AG09309 (cell line): ENCODE results near the gene BRD1.

Experiments used
- DNase-seq: peaks from one replicate; pipeline ENCODE4 v3.0.0-alpha.2; 2010; ENCODE audit warnings: low read depth
- H3K4me3 ChIP-seq: 2 replicates; pipeline ENCODE4 v1.5.1; 2011; ENCODE audit warnings: mild to moderate bottlenecking, low read depth, low read length, moderate library complexity; ENCODE audit not compliant: control insufficient read depth
- CTCF ChIP-seq: IDR thresholded peaks from 2 replicates; pipeline ENCODE4 v1.5.1; 2011; ENCODE audit warnings: mild to moderate bottlenecking, low read depth, low read length, inconsistent platforms; ENCODE audit not compliant: insufficient read depth, control insufficient read depth; ENCODE audit errors: missing control alignments

Gene BRD1

GRCh38 chr22:49751318-49751965 lies 76.2 kb downstream of the BRD1 start:
- no peak for DNase-seq
- no peak overlapping the region for H3K4me3 ChIP-seq
- no peak for TF ChIP-seq CTCF

DNA sequence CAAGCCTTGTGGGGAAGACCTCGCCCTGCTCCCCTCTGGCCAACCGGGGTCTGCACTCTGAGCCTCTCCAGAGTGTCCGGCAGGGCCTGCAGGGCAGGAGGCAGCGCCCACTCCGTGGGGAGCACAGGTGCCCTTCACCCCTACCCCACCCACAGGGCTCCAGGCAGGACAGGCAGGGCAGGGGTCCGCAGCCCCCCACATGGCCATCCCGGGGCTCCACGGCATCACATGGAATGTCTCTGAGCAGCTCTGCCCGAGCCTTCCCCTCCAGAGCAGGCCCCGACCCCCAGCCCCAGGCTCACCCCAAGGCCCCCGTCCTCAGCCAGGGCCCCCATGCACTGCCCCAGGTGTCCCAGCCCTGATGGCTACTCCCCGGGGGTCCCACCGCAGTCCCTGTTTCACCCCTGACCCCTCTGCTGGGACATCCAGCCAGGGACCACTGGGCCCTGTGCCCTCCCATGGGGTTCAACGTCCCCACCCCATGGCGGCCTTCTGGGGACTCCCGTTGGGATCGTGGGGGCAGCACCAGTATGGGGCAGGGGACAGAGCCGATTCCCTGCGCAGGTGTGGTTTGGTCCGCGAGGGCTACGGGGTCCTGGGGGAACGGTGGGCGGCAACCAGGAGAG lies 77.7 kb downstream of the BRD1 start:
- no peak for DNase-seq
- H3K4me3 ChIP-seq, result no peak overlapping the region
- no peak for TF ChIP-seq CTCF

DNA sequence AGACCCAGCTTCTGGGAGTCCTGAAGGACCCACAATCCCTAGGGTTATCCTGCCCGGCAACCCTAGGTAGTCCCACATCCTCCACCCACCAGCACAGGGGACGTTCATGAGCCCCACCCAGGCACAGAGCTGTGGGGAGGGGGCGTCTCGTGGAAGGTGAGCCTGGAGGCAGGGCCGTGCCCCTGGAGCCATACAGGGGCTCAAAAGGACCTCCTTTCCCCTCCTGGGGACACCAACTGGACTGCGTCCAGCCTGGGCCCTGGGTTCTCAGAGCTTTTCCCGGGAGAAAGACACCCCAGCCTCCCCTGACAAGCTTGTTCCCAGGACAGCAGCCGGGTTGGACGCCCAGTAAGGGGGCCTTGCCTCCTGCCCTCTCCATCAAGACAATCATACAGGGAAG lies 78.4 kb downstream of the BRD1 start:
- no peak for DNase-seq
- no peak overlapping the region for H3K4me3 ChIP-seq
- TF ChIP-seq CTCF, result no peak

DNA sequence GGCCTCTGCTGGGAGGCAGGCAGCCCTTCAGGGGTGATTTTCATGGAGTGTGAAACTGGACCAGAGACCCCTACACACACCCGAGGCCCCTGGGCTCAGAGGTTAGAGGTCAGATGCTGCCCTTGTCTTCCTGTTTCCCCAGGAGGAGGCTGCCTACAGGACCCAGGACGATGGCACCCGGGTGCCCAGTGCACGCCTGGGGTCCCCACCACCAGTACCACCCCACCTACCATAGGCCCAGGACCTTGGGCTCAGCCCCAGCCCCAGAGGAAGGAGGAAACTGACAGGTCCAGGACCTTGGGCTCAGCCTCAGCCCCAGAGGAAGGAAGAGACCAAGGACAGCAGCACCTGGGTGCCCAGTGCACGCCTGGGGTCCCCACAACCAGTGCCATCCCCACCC lies 79.2 kb downstream of the BRD1 start:
- no peak for TF ChIP-seq CTCF
- H3K4me3 ChIP-seq, result no peak overlapping the region
- no peak for DNase-seq

DNA sequence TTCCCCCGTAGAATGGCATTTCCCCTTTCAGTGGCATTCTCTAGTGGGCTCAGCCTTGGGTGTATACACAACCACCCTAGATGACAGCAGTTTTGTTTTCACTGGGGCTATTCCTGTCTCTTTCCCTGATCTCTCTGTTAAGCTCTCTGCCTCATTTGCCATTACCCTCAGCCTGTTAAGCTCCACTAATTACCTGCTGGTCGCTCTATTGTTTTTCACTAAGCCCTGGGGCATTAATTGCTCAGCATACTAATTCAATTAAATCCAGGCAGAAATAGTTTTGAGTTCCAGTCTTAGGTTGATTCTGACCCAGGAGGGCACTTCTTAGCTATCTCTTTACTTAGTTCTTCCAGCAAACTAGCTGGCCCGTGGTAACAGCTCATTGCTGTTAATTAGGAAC lies 80.0 kb downstream of the BRD1 start:
- no peak overlapping the region for H3K4me3 ChIP-seq
- no peak for DNase-seq
- TF ChIP-seq CTCF, result no peak

DNA sequence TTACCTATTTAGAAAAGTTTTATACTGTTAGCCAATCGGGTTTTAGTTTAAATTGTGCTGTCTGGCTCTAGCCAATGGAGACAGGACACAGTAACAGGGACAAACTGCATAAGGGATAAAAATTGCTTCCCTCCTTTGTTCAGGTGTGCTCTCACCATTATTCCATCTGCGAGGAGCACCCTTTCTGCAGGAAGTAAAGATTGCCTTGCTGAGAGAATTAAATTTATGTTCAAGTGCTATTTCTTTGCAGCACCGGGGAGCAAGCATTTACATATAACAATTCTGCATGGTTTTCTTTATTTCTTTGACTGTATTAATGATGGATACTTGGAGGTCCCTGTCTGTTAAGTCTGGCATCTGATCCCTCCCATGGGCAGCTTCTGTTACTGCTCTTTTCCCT lies 80.5 kb downstream of the BRD1 start:
- DNase-seq, result no peak
- TF ChIP-seq CTCF, result no peak

More for the DNA sequence above, 80.5 kb downstream of the BRD1 start:
- H3K4me3 ChIP-seq, result no peak overlapping the region
